Neural progenitor cell (in vitro differentiated cells): Measurements from ENCODE around the gene DNAH14.

Experiments
- CTCF ChIP-seq: fragments of 200-600 bp; sonication (generic); IDR thresholded peaks from 2 replicates; pipeline ENCODE4 v1.5.1; 2017; ENCODE audit warnings: antibody characterized with exemption, mild to moderate bottlenecking
- EZH2 ChIP-seq: fragments of 200-600 bp; sonication (generic); IDR thresholded peaks from 2 replicates; pipeline ENCODE4 v1.6.1; 2017; ENCODE audit warnings: antibody characterized with exemption, mild to moderate bottlenecking, moderate library complexity

- no peak for TF ChIP-seq CTCF
- TF ChIP-seq EZH2 = no peak
Measured at GRCh38 chr1:225230483-225230882, 301.0 kb downstream of the DNAH14 start.
